H9 (cell line): ENCODE results near the gene KIRREL3. TPM values are rescaled to one million over a fixed set of nuclear protein-coding genes. Genes with fewer than 3 reads are reported as not detected.
A peak's percentile ranks its signal among the peaks of the same experiment; 100 is the strongest.

Source experiments
- DNase-seq: peaks from one replicate; pipeline ENCODE4 v3.0.0-alpha.2; 2017
- H2AFZ ChIP-seq: one replicate; pipeline ENCODE4 v1.6.1; 2013; ENCODE audit warnings: mild to moderate bottlenecking, low read length, control low read depth, moderate library complexity
- H2AK5ac ChIP-seq: 2 replicates; pipeline ENCODE4 v1.6.1; 2013; ENCODE audit warnings: low read length, control low read depth, mixed read lengths; ENCODE audit not compliant: insufficient read length
- H2BK120ac ChIP-seq: one replicate; pipeline ENCODE4 v1.6.1; 2013; ENCODE audit warnings: low read depth, mild to moderate bottlenecking, low read length, control low read depth, inconsistent platforms; ENCODE audit not compliant: poor library complexity, severe bottlenecking
- H2BK12ac ChIP-seq: 2 replicates; pipeline ENCODE4 v1.6.1; 2013; ENCODE audit warnings: low read length, control low read depth, mixed read lengths, low read depth; ENCODE audit not compliant: insufficient read length
- H2BK15ac ChIP-seq: 2 replicates; pipeline ENCODE4 v1.6.1; 2013; ENCODE audit warnings: low read depth, low read length, control low read depth
- H2BK20ac ChIP-seq: one replicate; pipeline ENCODE4 v1.6.1; 2013; ENCODE audit warnings: low read depth, mild to moderate bottlenecking, low read length, control low read depth, inconsistent platforms; ENCODE audit not compliant: poor library complexity, severe bottlenecking
- H2BK5ac ChIP-seq: 2 replicates; pipeline ENCODE4 v1.6.1; 2013; ENCODE audit warnings: low read length, control low read depth, mixed read lengths; ENCODE audit not compliant: insufficient read length
- H3K14ac ChIP-seq: 2 replicates; pipeline ENCODE4 v1.6.1; 2013; ENCODE audit warnings: low read length, control low read depth; ENCODE audit not compliant: insufficient read depth
- H3K18ac ChIP-seq: 2 replicates; pipeline ENCODE4 v1.6.1; 2013; ENCODE audit warnings: low read depth, mild to moderate bottlenecking, mixed read lengths, low read length, control low read depth; ENCODE audit not compliant: insufficient read length
- H3K23ac ChIP-seq: 2 replicates; pipeline ENCODE4 v1.6.1; 2013; ENCODE audit warnings: low read length, control low read depth, mixed read lengths, low read depth; ENCODE audit not compliant: insufficient read length
- H3K23me2 ChIP-seq: 2 replicates; pipeline ENCODE4 v1.6.1; 2013; ENCODE audit warnings: low read depth, mild to moderate bottlenecking, mixed read lengths, low read length, control low read depth; ENCODE audit not compliant: insufficient read length, poor library complexity, severe bottlenecking
- H3K27ac ChIP-seq: 2 replicates; pipeline ENCODE4 v1.5.1; 2013; ENCODE audit warnings: low read length, control low read depth, mixed read lengths, low read depth; ENCODE audit not compliant: insufficient read length
- H3K27me3 ChIP-seq: 2 replicates; pipeline ENCODE4 v1.6.1; 2013; ENCODE audit warnings: low read length, control low read depth, inconsistent platforms; ENCODE audit not compliant: insufficient read depth
- H3K4ac ChIP-seq: 2 replicates; pipeline ENCODE4 v1.6.1; 2013; ENCODE audit warnings: low read depth, mild to moderate bottlenecking, control low read depth, inconsistent platforms, low read length, moderate library complexity
- H3K4me1 ChIP-seq: 2 replicates; pipeline ENCODE4 v1.6.1; 2013; ENCODE audit warnings: low read length, control low read depth, inconsistent platforms; ENCODE audit not compliant: insufficient read depth
- H3K4me2 ChIP-seq: 2 replicates; pipeline ENCODE4 v1.6.1; 2013; ENCODE audit warnings: low read length, control low read depth, mixed read lengths; ENCODE audit not compliant: insufficient read length, insufficient read depth
- H3K56ac ChIP-seq: 2 replicates; pipeline ENCODE4 v1.6.1; 2013; ENCODE audit warnings: low read depth, mild to moderate bottlenecking, mixed read lengths, low read length, control low read depth; ENCODE audit not compliant: insufficient read length
- H3K79me1 ChIP-seq: 2 replicates; pipeline ENCODE4 v1.6.1; 2013; ENCODE audit warnings: low read depth, mild to moderate bottlenecking, moderate library complexity, low read length, control low read depth, inconsistent platforms; ENCODE audit not compliant: insufficient read depth, poor library complexity, severe bottlenecking
- H3K79me2 ChIP-seq: 2 replicates; pipeline ENCODE4 v1.6.1; 2013; ENCODE audit warnings: low read length, control low read depth, inconsistent platforms; ENCODE audit not compliant: insufficient read depth
- H3K9ac ChIP-seq: 2 replicates; pipeline ENCODE4 v1.6.1; 2013; ENCODE audit warnings: low read length, control low read depth, mixed read lengths; ENCODE audit not compliant: insufficient read length; ENCODE audit errors: extremely low read depth
- H3K9me3 ChIP-seq: one replicate; pipeline ENCODE4 v1.6.1; 2013; ENCODE audit warnings: low read depth, low read length, inconsistent platforms; ENCODE audit not compliant: control insufficient read depth
- H3T11ph ChIP-seq: one replicate; pipeline ENCODE4 v1.6.1; 2013; ENCODE audit warnings: mild to moderate bottlenecking, low read length, control low read depth, inconsistent platforms
- H4K20me1 ChIP-seq: one replicate; pipeline ENCODE4 v1.6.1; 2013; ENCODE audit not compliant: control insufficient read depth, insufficient read length, insufficient read depth
- H4K5ac ChIP-seq: 2 replicates; pipeline ENCODE4 v1.6.1; 2013; ENCODE audit warnings: low read depth, mild to moderate bottlenecking, mixed read lengths, low read length, control low read depth; ENCODE audit not compliant: insufficient read length
- H4K8ac ChIP-seq: replicated peaks from 2 replicates; pipeline ENCODE4 v1.6.1; 2013; ENCODE audit warnings: low read length, control low read depth, mixed read lengths, low read depth; ENCODE audit not compliant: insufficient read length
- H4K91ac ChIP-seq: 2 replicates; pipeline ENCODE4 v1.6.1; 2013; ENCODE audit warnings: low read depth, mild to moderate bottlenecking, moderate library complexity, mixed read lengths, low read length, control low read depth; ENCODE audit not compliant: insufficient read length
- H3K27ac Mint-ChIP-seq, 3 experiments: 2 replicates in 2 of 3; 3 replicates in 1 of 3; pipeline ENCODE4 v1.8.0; 2020 to 2021; ENCODE audit warnings: mixed read lengths in 3 of 3, mild to moderate bottlenecking in 1 of 3, moderate library complexity in 1 of 3
- H3K27me3 Mint-ChIP-seq: 2 replicates; pipeline ENCODE4 v1.8.0; 2021; ENCODE audit warnings: low read depth, mild to moderate bottlenecking, moderate library complexity, mixed read lengths
- H3K36me3 Mint-ChIP-seq, 3 experiments: 2 replicates in 2 of 3; 3 replicates in 1 of 3; pipeline ENCODE4 v1.8.0; 2020 to 2021; ENCODE audit warnings: low read depth in 3 of 3, mixed read lengths in 3 of 3; ENCODE audit not compliant: insufficient read depth in 1 of 3
- H3K4me1 Mint-ChIP-seq, 2 experiments: 2 replicates each; pipeline ENCODE4 v1.8.0; 2020; ENCODE audit warnings: mixed read lengths in 2 of 2
- H3K4me3 Mint-ChIP-seq, 2 experiments: 2 replicates in 1 of 2; 3 replicates in 1 of 2; pipeline ENCODE4 v1.8.0; 2020 to 2021; ENCODE audit warnings: mild to moderate bottlenecking in 2 of 2, mixed read lengths in 2 of 2, moderate library complexity in 1 of 2
- H3K9me3 Mint-ChIP-seq, 2 experiments: 2 replicates in 1 of 2; 3 replicates in 1 of 2; pipeline ENCODE4 v1.8.0; 2020; ENCODE audit warnings: mild to moderate bottlenecking in 2 of 2, mixed read lengths in 2 of 2, moderate library complexity in 1 of 2
- WGBS: extraction: QIAGEN DNeasy Blood & Tissue Kit; methylation state at CpG from one replicate; pipeline ENCODE4 v1.1.7; 2013; ENCODE audit warnings: missing lambda C conversion rate, low lambda C conversion rate, mixed read lengths; ENCODE audit not compliant: insufficient read length; ENCODE audit errors: extremely low coverage; 5-methylcytosine and 5-hydroxymethylcytosine counted together
- total RNA-seq: library from RNA; stranded (reverse); gene quantifications from 2 replicates; pipeline ENCODE4 v1.2.1, GENCODE V29; 2021
- TF ChIP-seq, protein P1 (sequence below): fragments of 200-600 bp; sonication (generic); conservative IDR thresholded peaks from 3 replicates; pipeline ENCODE4 v1.8.0; 2021; ENCODE audit warnings: antibody characterized with exemption, mild to moderate bottlenecking

Gene KIRREL3
- total RNA-seq, 1 experiment from 2014 or later = 0.17 TPM

GRCh38 chr11:126602349-126602940 is 398.1 kb downstream of the KIRREL3 start:
- Histone ChIP-seq H2BK120ac (no peak overlapping the region), H2BK5ac (no peak overlapping the region), H3K27me3 (no peaks in the 10 kb centered on the region), H4K91ac (no peak overlapping the region), H4K5ac (no peak overlapping the region), H3K4me2 (no peak overlapping the region), H4K8ac (no peak overlapping the region), H3K9ac (no peak overlapping the region), H2AK5ac (no peak overlapping the region), H3K23ac (no peak overlapping the region), H2BK12ac (no peak overlapping the region), H2BK20ac (no peak overlapping the region), H3K79me2 (no peaks in the 10 kb centered on the region), H3K4ac (no peak overlapping the region), H3K23me2 (peaks cover 3% of the 10 kb centered on the region), H3K56ac (no peak overlapping the region), H4K20me1 (no peaks in the 10 kb centered on the region), H2AFZ (no peak overlapping the region), H3K4me1 (peaks cover 4% of the 10 kb centered on the region; the same call in 1 of the 2 replicates), H3K27ac (no peak overlapping the region), H2BK15ac (no peak overlapping the region), H3K9me3 (no peaks in the 10 kb centered on the region), H3K79me1 (no peaks in the 10 kb centered on the region), H3K18ac (no peak overlapping the region), H3K14ac (no peak overlapping the region), H3T11ph (no peak overlapping the region)
- peaks cover 52% of the 10 kb centered on the region for H3K27me3 Mint-ChIP-seq
- peaks cover 0 to 3% (median 0%) of the 10 kb centered on the region in 3 experiments; a peak in 3 of 7 replicates for H3K36me3 Mint-ChIP-seq
- H3K4me3 Mint-ChIP-seq = peak overlapping the region in 1 of 2 experiments; percentile 27; a peak in 2 of 5 replicates
- peaks cover 37 to 55% of the 10 kb centered on the region in 2 experiments for H3K4me1 Mint-ChIP-seq
- H3K9me3 Mint-ChIP-seq = peaks cover 2 to 5% of the 10 kb centered on the region in 2 experiments; a peak in 3 of 5 replicates
- DNase-seq = no peak
- 0 out of 7 replicates have a peak overlapping the region, but pooled peaks of 1 of the 3 experiments have one; percentile 60 for H3K27ac Mint-ChIP-seq
- TF ChIP-seq, protein P1, sequence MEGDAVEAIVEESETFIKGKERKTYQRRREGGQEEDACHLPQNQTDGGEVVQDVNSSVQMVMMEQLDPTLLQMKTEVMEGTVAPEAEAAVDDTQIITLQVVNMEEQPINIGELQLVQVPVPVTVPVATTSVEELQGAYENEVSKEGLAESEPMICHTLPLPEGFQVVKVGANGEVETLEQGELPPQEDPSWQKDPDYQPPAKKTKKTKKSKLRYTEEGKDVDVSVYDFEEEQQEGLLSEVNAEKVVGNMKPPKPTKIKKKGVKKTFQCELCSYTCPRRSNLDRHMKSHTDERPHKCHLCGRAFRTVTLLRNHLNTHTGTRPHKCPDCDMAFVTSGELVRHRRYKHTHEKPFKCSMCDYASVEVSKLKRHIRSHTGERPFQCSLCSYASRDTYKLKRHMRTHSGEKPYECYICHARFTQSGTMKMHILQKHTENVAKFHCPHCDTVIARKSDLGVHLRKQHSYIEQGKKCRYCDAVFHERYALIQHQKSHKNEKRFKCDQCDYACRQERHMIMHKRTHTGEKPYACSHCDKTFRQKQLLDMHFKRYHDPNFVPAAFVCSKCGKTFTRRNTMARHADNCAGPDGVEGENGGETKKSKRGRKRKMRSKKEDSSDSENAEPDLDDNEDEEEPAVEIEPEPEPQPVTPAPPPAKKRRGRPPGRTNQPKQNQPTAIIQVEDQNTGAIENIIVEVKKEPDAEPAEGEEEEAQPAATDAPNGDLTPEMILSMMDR = no peak
- no CpG with 5 or more reads among the region's 12 CpGs for WGBS
